BJ (cell line): Measurements from ENCODE around the gene MAK. TPM values are rescaled to one million over a fixed set of nuclear protein-coding genes. Genes with fewer than 3 reads are reported as not detected.

Source experiments
- CTCF ChIA-PET: fragments of 350-600 bp; formaldehyde crosslinking; extraction: SDS; loops from one replicate; lab custom pipeline; 2021; ENCODE audit warnings: antibody characterized with exemption, inconsistent platforms; lab: Yijun Ruan, JAX
- POLR2A ChIA-PET: fragments of 300-600 bp; sonication (Branson Sonifier 250); formaldehyde crosslinking; extraction: SDS; loops from one replicate; lab custom pipeline; 2021; ENCODE audit warnings: antibody characterized with exemption; lab: Charles Lee
- DNase-seq: peaks from one replicate; pipeline ENCODE4 v3.0.0-alpha.2; 2011; ENCODE audit warnings: low read depth
- H3K27me3 ChIP-seq: 2 replicates; pipeline ENCODE4 v1.6.0; 2011; ENCODE audit warnings: low read length; ENCODE audit not compliant: control insufficient read depth, insufficient read depth
- H3K36me3 ChIP-seq: 2 replicates; pipeline ENCODE4 v1.5.1; 2011; ENCODE audit warnings: low read length; ENCODE audit not compliant: control insufficient read depth, insufficient read depth
- H3K4me3 ChIP-seq: 2 replicates; pipeline ENCODE4 v1.5.1; 2011; ENCODE audit warnings: low read depth, mild to moderate bottlenecking, control low read depth, low read length
- CTCF ChIP-seq: IDR thresholded peaks from 2 replicates; pipeline ENCODE4 v1.5.1; 2011; ENCODE audit warnings: low read depth, mild to moderate bottlenecking, control low read depth, inconsistent platforms, low read length, moderate library complexity; ENCODE audit not compliant: insufficient read depth
- polyA plus RNA-seq: library from polyadenylated mRNA; depleted of rRNA; stranded (reverse); fragments of >200 nt; gene quantifications from 2 replicates; pipeline ENCODE4 v1.2.3, GENCODE V29; 2011

Gene MAK
- polyA plus RNA-seq, 1 experiment: not detected

DNA sequence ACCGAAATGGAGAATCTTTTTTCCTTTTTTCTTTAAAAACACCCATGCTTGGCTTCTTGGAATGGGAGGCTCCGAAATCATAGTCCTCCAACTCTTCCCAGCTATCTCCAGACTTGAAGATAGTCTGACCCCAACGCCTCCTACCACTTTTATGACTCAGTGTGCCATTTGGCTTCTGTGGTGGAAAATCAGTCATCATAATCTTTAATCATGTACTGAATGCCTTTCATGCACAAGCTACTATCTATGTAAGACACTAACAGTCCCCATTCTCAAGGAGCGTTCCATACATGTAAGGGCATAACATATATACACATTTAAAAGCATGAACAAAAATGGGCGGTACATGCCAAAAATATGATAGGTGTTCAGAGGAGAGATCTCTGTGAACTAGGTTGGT is 46.7 kb downstream of the MAK start:
- no peaks in the 10 kb centered on the region; the same call in 1 of the 2 replicates for H3K36me3 ChIP-seq
- H3K4me3 ChIP-seq: no peak overlapping the region
- no peaks in the 10 kb centered on the region for H3K27me3 ChIP-seq
- ChIA-PET POLR2A (no interaction called here), CTCF (no interaction called here)
- no peak for DNase-seq
- no peak for TF ChIP-seq CTCF

DNA sequence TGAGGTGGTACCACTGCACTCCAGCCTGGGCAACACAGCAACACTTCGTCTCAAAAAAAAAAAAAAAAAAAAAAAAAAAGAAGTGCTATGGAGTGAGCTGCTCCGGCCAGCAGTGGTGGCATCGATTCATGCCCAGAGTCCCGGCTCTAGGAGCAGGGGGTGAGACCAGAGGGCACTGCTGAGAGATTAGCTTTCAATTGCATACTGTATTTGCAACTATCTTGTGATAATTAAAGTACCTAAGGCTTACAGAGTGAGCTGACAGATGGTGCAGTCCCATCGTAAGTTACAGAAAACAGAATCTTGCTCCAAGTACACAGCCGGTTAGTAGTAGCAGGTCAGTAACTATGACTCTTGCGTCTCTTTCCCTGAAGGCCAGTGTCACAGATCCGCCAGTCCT is 59.3 kb downstream of the MAK start:
- Histone ChIP-seq H3K36me3 (no peaks in the 10 kb centered on the region; the same call in none of the 2 replicates), H3K4me3 (no peak overlapping the region), H3K27me3 (no peaks in the 10 kb centered on the region)
- POLR2A ChIA-PET: interaction anchor here (0.6 kb wide), 1 partner anchor 317 kb away, joined by 4 read pairs; no protein-coding TSS in a partner anchor
- DNase-seq: no peak
- CTCF ChIA-PET: interaction anchor here (0.8 kb wide), 1 partner anchor 10 kb away, joined by 4 read pairs; no protein-coding TSS in a partner anchor
- no peak for TF ChIP-seq CTCF

- CTCF ChIA-PET: no interaction called here
- no peak for TF ChIP-seq CTCF
- Histone ChIP-seq H3K27me3 (no peaks in the 10 kb centered on the region), H3K36me3 (no peaks in the 10 kb centered on the region; the same call in none of the 2 replicates), H3K4me3 (no peak overlapping the region)
- POLR2A ChIA-PET: no interaction called here
- DNase-seq: no peak
Observed at GRCh38 chr6:10778230-10778629, 60.1 kb downstream of the MAK start.

- CTCF ChIA-PET: no interaction called here
Observed at GRCh38 chr6:10771371-10771894, 66.9 kb downstream of the MAK start.

GRCh38 chr6:10769419-10769818 is 68.9 kb downstream of the MAK start:
- CTCF ChIA-PET: interaction anchor here (0.5 to 1.2 kb wide), 4 partner anchors 10 to 291 kb away, joined by 3 to 4 read pairs (median 3); no protein-coding TSS in a partner anchor
- no peak overlapping the region for H3K4me3 ChIP-seq
- no peak for DNase-seq
- POLR2A ChIA-PET: no interaction called here
- H3K27me3 ChIP-seq: no peaks in the 10 kb centered on the region
- no peaks in the 10 kb centered on the region for H3K36me3 ChIP-seq
- no peak for TF ChIP-seq CTCF

More at GRCh38 chr6:10771371-10771894, 66.9 kb downstream of the MAK start:
- POLR2A ChIA-PET: no interaction called here
- no peak for DNase-seq
- Histone ChIP-seq H3K4me3 (no peak overlapping the region), H3K36me3 (no peaks in the 10 kb centered on the region; the same call in none of the 2 replicates), H3K27me3 (no peaks in the 10 kb centered on the region)
- no peak for TF ChIP-seq CTCF
